Upper lobe of right lung (tissue), 1 donor: ENCODE data around the gene HMGN1. TPM values are rescaled to one million over a fixed set of nuclear protein-coding genes. Genes with fewer than 3 reads are reported as not detected.

Experiments used
- ATAC-seq: fragments of 200-7000 bp; cut with Tn5 transposase; one replicate; pipeline ENCODE4 v1.9.1; 2020; ENCODE audit warnings: mild to moderate bottlenecking, moderate library complexity
- DNase-seq: peaks from one replicate; pipeline ENCODE4 v3.0.0-alpha.2; 2020
- H3K27ac ChIP-seq: fragments of 200-600 bp; one replicate; pipeline ENCODE4 v1.8.0; 2022
- H3K27me3 ChIP-seq: fragments of 200-600 bp; one replicate; pipeline ENCODE4 v1.8.0; 2022; ENCODE audit warnings: mild to moderate bottlenecking
- H3K36me3 ChIP-seq: fragments of 200-600 bp; one replicate; pipeline ENCODE4 v1.8.0; 2022
- H3K4me1 ChIP-seq: fragments of 200-600 bp; one replicate; pipeline ENCODE4 v1.8.0; 2022
- H3K4me3 ChIP-seq: fragments of 200-600 bp; one replicate; pipeline ENCODE4 v1.8.0; 2022; ENCODE audit warnings: mild to moderate bottlenecking
- H3K9me3 ChIP-seq: fragments of 200-600 bp; one replicate; pipeline ENCODE4 v1.8.0; 2022
- intact Hi-C: fragments of 100-400 bp; cut with DNase I; formaldehyde crosslinking; loops from one replicate; pipeline ENCODE4 v1.11.0; 2022
- long read RNA-seq: library from polyadenylated mRNA; unstranded; transcript quantifications from one replicate; pipeline ENCODE4 v2.0.0, GENCODE V29; 2021
- total RNA-seq: library from RNA; stranded (reverse); fragmentation: NEBNext Ultra II Directional; extraction: Animal tissue kit (Norgen Biotek cat#: 25700); gene quantifications from one replicate; pipeline ENCODE4 v1.2.1, GENCODE V29; 2021
- TF ChIP-seq, protein P1 (sequence below): fragments of 200-600 bp; IDR thresholded peaks from one replicate; pipeline ENCODE4 v1.8.0; 2022; ENCODE audit warnings: antibody characterized with exemption
- donor health status: DM: no; HTN: yes; CAD: no; lungs with severe emphysema.

The HMGN1 gene, protein sequence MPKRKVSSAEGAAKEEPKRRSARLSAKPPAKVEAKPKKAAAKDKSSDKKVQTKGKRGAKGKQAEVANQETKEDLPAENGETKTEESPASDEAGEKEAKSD
- total RNA-seq = 170 TPM
- long read RNA-seq, full-length matches to known transcripts = 136 of 199 reads
- long read RNA-seq, partial matches to known transcripts = 20 of 199 reads
- long read RNA-seq, other reads (novel, unspliced or antisense) = 43 of 199 reads

DNA sequence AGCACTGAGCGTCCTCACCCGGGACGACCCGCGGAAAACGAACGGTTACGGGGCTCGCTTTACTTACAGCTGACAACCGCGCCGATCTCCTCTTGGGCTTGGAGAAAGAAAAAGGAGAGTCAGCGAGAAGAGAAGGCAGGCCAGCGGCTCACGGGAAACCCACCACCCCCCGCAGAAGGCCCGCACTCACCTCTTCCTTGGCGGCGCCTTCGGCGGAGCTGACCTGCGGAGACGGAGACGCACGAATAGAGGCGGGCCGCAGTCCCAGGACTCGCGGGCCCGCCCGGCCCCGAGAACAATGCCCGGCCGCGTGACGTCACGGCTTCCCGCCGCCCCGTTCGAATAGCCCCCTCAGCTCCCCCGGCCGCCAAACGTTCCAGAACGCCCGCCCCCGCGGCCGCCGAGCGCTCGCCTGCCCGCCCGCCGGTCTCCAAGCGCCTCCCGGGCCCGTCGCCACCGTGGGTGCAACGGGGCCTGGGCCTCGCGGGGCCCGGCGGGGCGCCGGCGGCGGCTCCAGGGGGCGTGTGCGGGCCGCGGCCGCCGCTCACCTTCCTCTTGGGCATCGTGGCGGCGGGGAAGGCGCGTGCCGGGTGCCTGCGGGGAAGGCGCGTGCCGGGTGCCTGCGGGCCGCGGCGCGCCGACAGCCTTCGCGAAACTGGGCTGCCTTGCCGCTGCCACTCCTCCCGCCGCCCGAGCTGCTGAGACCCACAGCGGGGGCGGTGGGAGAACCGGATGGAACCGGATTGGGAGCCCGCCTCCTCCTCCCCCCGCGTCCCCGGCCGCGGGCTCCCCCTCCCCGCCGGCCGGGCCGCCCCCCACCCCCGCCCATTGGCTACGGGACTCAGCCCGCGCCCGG, at the start of gene HMGN1:
Gene HMGN1, minus strand, starts transcription at position 734 of the 856 bp plus-strand sequence. Its CDS starts 171 bp downstream, at position 563.
- no peaks in the 10 kb centered on the region for H3K27me3 ChIP-seq
- no peaks in the 10 kb centered on the region for H3K9me3 ChIP-seq
- H3K27ac ChIP-seq = peak within 1 kb of the TSS; percentile 92
- ATAC-seq (peak; percentile 53), DNase-seq (peak; percentile 95)
- peak within 1 kb of the TSS; percentile 79 for H3K4me3 ChIP-seq
- H3K4me1 ChIP-seq = peaks cover 14% of the 10 kb centered on the region
- H3K36me3 ChIP-seq = peaks cover 11% of the 10 kb centered on the region
- TF ChIP-seq, protein P1, sequence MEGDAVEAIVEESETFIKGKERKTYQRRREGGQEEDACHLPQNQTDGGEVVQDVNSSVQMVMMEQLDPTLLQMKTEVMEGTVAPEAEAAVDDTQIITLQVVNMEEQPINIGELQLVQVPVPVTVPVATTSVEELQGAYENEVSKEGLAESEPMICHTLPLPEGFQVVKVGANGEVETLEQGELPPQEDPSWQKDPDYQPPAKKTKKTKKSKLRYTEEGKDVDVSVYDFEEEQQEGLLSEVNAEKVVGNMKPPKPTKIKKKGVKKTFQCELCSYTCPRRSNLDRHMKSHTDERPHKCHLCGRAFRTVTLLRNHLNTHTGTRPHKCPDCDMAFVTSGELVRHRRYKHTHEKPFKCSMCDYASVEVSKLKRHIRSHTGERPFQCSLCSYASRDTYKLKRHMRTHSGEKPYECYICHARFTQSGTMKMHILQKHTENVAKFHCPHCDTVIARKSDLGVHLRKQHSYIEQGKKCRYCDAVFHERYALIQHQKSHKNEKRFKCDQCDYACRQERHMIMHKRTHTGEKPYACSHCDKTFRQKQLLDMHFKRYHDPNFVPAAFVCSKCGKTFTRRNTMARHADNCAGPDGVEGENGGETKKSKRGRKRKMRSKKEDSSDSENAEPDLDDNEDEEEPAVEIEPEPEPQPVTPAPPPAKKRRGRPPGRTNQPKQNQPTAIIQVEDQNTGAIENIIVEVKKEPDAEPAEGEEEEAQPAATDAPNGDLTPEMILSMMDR = no peak
- intact Hi-C loops = no loop called here

DNA sequence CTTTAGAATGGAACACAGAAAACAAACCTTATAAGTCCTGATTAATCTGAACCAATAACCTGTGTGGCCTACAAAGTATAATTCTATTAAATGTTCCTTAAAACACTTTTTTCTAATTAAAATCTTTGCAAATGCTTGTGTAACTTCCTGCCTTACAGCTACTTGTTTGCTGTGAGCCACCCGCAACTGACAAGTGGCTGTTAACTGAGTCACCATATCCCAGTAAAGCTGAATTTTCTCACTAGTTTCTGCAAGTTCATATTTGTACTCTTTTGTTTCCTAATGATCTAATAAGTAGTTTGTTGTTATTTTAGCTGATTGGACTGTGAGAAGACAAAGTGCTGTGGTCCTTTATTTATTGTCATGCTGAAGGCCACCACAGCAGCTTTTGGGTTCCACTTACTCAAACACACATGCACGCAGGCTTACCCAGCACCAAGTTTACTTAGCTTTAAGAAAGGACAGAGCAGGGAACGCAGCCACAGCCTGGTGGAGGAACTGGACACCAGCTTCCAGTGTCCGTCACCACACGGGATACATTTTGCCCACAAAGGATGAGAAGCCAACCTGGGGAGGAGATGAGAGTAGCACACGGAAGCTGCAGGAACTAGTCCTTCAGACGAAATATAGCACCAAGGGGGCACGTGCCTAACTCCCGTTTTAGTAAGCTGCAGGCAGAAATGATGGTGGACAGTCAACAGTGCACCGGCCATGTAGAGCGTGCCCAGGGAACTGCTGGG, 48.9 kb upstream of the HMGN1 start:
- Histone ChIP-seq H3K9me3 (no peaks in the 10 kb centered on the region), H3K27me3 (no peaks in the 10 kb centered on the region), H3K4me1 (no peaks in the 10 kb centered on the region), H3K36me3 (peaks cover 51% of the 10 kb centered on the region), H3K27ac (no peak overlapping the region), H3K4me3 (no peak overlapping the region)
- no peak for DNase-seq
- TF ChIP-seq, protein P1 = no peak
- ATAC-seq = no peak
- intact Hi-C loops = no loop called here

DNA sequence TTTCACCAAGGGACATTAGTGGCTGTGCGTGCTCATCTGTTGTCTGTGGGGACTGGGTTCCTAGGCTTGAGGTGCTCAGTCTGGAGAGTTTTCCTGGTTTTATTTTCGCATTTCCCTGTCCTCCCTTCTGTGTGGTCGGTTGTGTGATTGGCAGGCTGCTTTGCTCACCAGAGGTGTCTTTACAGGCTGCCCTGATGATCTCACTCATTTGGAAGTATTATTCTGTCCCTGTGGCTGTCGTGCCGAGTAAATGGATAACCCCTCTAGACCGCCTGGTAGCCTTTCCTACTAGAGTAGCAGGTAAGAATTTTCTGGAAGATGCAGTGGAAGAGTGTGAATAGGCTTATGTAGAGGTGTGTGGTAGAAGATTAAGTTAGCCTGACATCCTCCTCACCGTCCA, 44.1 kb upstream of the HMGN1 start:
- ATAC-seq = no peak
- DNase-seq = no peak
- no peaks in the 10 kb centered on the region for H3K9me3 ChIP-seq
- no peak overlapping the region for H3K27ac ChIP-seq
- intact Hi-C loops = no loop called here
- H3K36me3 ChIP-seq = peaks cover 65% of the 10 kb centered on the region
- peaks cover 11% of the 10 kb centered on the region for H3K4me1 ChIP-seq
- TF ChIP-seq, protein P1 = no peak
- no peaks in the 10 kb centered on the region for H3K27me3 ChIP-seq
- no peak overlapping the region for H3K4me3 ChIP-seq

DNA sequence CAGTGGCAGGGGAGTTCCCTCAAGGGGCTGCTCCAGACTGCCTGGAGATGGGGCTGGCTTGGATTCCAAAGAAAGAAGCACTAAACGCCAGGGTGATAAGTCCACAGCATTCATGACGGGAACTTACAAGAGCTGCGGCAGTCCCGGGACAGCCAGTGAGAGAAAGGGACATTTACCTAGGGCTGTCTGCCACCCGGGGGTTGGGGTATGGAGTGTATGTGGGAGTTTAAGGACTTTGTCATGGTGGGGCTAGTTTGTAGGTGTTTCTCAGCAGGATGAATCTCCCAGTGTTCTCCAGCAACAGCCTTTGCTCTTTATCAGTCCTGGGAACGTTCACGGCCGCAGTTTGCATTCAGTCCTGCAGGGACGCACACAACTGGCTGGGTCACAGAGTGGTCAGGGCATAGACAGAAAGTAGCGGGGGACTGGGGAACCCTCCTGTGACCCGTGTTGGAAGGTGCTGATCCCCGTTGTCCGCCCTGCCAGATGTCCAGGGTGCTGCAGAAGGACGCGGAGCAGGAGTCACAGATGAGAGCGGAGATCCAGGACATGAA, 41.4 kb upstream of the HMGN1 start:
- H3K27me3 ChIP-seq = no peaks in the 10 kb centered on the region
- no peaks in the 10 kb centered on the region for H3K9me3 ChIP-seq
- peaks cover 44% of the 10 kb centered on the region for H3K36me3 ChIP-seq
- ATAC-seq (no peak), DNase-seq (no peak)
- H3K27ac ChIP-seq = no peak overlapping the region
- H3K4me3 ChIP-seq = no peak overlapping the region
- peaks cover 26% of the 10 kb centered on the region for H3K4me1 ChIP-seq
- TF ChIP-seq, protein P1 = no peak
- intact Hi-C loops = no loop called here

DNA sequence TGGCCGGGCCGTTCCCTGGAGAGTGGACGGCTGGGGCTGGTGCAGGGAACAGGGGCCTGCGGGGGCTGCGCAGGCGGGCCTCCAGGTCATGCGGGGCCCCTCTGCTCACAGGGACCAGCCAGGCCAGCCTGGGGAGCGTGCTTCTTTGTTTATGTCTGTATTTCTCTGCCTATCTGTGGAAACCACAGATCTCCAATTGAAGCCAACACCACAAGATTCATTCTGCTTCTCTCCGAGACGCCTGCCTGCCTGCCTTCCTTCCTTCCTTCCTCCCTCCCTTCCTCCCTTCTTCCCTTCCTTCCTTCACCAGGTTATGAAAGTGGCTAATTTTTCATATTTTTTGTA, 39.9 kb upstream of the HMGN1 start:
- Histone ChIP-seq H3K9me3 (no peaks in the 10 kb centered on the region), H3K4me3 (peak overlapping the region; percentile 53), H3K4me1 (peaks cover 26% of the 10 kb centered on the region), H3K36me3 (peaks cover 29% of the 10 kb centered on the region), H3K27ac (no peak overlapping the region), H3K27me3 (no peaks in the 10 kb centered on the region)
- TF ChIP-seq, protein P1 = no peak
- DNase-seq (no peak), ATAC-seq (no peak)
- intact Hi-C loops = loop anchor here (10.0 kb wide), 1 partner anchor 74 kb away; the partner anchor contains the start of gene BRWD1
